OCI-LY7 (cell line): ENCODE measurements around the gene ETV7. TPM values are rescaled to one million over a fixed set of nuclear protein-coding genes. Genes with fewer than 3 reads are reported as not detected.

Experiments used
- BruUV-seq: library from RNA; stranded (reverse); fragments of 400-500 nt; replicated peaks from 2 replicates; lab custom pipeline; 2021; lab: Mats Ljungman, UMichigan
- CTCF ChIA-PET: fragments of 300-600 bp; sonication (Branson Sonifier 250); formaldehyde crosslinking; loops from one replicate; lab custom pipeline; 2022; ENCODE audit warnings: antibody characterized with exemption; ENCODE audit not compliant: unreplicated experiment; lab: Charles Lee
- POLR2A ChIA-PET: fragments of 300-600 bp; sonication (Branson Sonifier 250); formaldehyde crosslinking; loops from one replicate; lab custom pipeline; 2022; ENCODE audit warnings: antibody characterized with exemption; lab: Charles Lee
- DNase-seq: peaks from one replicate; pipeline ENCODE4 v3.0.0-alpha.2; 2015; ENCODE audit warnings: low spot score
- H2AFZ ChIP-seq: fragments of 200-600 bp; sonication (generic), shearing (Covaris generic); 2 replicates; pipeline ENCODE4 v1.6.1; 2014; ENCODE audit warnings: mild to moderate bottlenecking, antibody characterized with exemption, low read length, moderate library complexity
- H3K27ac ChIP-seq: fragments of 200-600 bp; sonication (generic); 2 replicates; pipeline ENCODE4 v1.5.1; 2014; ENCODE audit warnings: mixed run types, low read depth, mild to moderate bottlenecking, moderate library complexity, low read length, inconsistent platforms; ENCODE audit not compliant: poor library complexity, severe bottlenecking
- H3K36me3 ChIP-seq: fragments of 200-600 bp; sonication (generic); 2 replicates; pipeline ENCODE4 v1.6.1; 2014; ENCODE audit warnings: mild to moderate bottlenecking, antibody characterized with exemption, low read length, moderate library complexity, mixed read lengths; ENCODE audit not compliant: insufficient read depth
- H3K4me1 ChIP-seq: fragments of 200-600 bp; sonication (generic); 2 replicates; pipeline ENCODE4 v1.5.1; 2014; ENCODE audit warnings: mild to moderate bottlenecking, low read length; ENCODE audit not compliant: insufficient read depth, poor library complexity, severe bottlenecking
- H3K4me2 ChIP-seq: fragments of 200-600 bp; sonication (generic); 2 replicates; pipeline ENCODE4 v1.6.1; 2014; ENCODE audit warnings: mild to moderate bottlenecking, low read length
- H3K4me3 ChIP-seq: fragments of 200-600 bp; sonication (generic); 2 replicates; pipeline ENCODE4 v1.5.1; 2014; ENCODE audit warnings: mild to moderate bottlenecking, low read depth, low read length; ENCODE audit not compliant: poor library complexity, severe bottlenecking
- H3K79me2 ChIP-seq: fragments of 200-600 bp; sonication (generic); 2 replicates; pipeline ENCODE4 v1.6.1; 2016; ENCODE audit warnings: low read depth, mild to moderate bottlenecking, low read length, moderate library complexity, mixed read lengths; ENCODE audit not compliant: insufficient read depth
- H3K9me2 ChIP-seq: fragments of 200-600 bp; sonication (generic); 2 replicates; pipeline ENCODE4 v1.6.1; 2016; ENCODE audit warnings: mild to moderate bottlenecking, low read length, mixed read lengths; ENCODE audit not compliant: insufficient read depth
- H3K9me3 ChIP-seq: fragments of 200-600 bp; sonication (generic); 2 replicates; pipeline ENCODE4 v1.6.1; 2014; ENCODE audit warnings: mild to moderate bottlenecking, mixed run types, low read length, mixed read lengths
- H4K20me1 ChIP-seq: fragments of 200-600 bp; sonication (generic); 2 replicates; pipeline ENCODE4 v1.6.1; 2014; ENCODE audit warnings: mild to moderate bottlenecking, antibody characterized with exemption, low read length, moderate library complexity, mixed read lengths; ENCODE audit not compliant: insufficient read depth
- EZH2phosphoT487 ChIP-seq: fragments of 200-600 bp; sonication (generic); IDR thresholded peaks from 2 replicates; pipeline ENCODE4 v1.6.1; 2018; ENCODE audit warnings: low read depth, borderline replicate concordance, mild to moderate bottlenecking, mixed run types, antibody characterized with exemption, low read length, moderate library complexity, mixed read lengths
- intact Hi-C: fragments of 100-400 bp; cut with micrococcal nuclease; formaldehyde crosslinking; loops from one replicate; pipeline ENCODE4 v1.10.0; 2022; ENCODE audit not compliant: unreplicated experiment
- total RNA-seq, 2 experiments: library from RNA; depleted of rRNA in 1 of 2; stranded (reverse); fragments of >200 nt in 1 of 2; shearing (Covaris generic) in 1 of 2; gene quantifications; 2 replicates each; pipeline ENCODE4 v1.2.3, GENCODE V29; 2014 to 2022
- TF ChIP-seq, protein P1 (sequence below): fragments of 200-600 bp; sonication (generic); conservative IDR thresholded peaks from 2 replicates; pipeline ENCODE4 v1.5.1; 2014; ENCODE audit warnings: mild to moderate bottlenecking, antibody characterized with exemption, low read length, moderate library complexity, mixed read lengths

Gene ETV7
- total RNA-seq, 2 experiments from 2014 or later: not detected

DNA sequence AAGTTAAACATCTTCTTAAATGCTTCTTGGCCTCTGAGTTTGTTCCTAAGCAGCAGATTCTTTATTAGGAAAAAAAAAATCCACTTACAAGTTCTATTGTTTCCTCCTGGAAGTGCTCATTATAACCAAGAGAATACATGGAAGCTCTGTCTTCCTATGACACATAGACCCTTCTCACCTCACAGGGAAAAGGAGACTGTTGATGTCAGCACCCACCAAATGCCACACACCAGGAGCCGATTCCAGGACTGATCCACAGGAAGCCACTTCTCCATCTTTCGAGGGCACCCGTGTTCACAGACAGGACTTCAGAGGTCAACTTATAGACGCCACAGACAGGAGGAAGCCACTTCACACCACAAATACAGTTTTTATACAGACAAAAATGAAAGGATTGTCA is 37.4 kb downstream of the ETV7 start:
- no peak overlapping the region for H3K4me3 ChIP-seq
- CTCF ChIA-PET: interaction anchor here (0.5 kb wide), 1 partner anchor 355 kb away, joined by 3 read pairs; no protein-coding TSS in a partner anchor
- H3K27ac ChIP-seq: no peak overlapping the region
- H3K4me1 ChIP-seq: no peaks in the 10 kb centered on the region
- H3K9me3 ChIP-seq: 0 out of 2 replicates have a peak, but pooled peaks cover 4% of the 10 kb centered on the region
- POLR2A ChIA-PET: interaction anchor here (0.7 kb wide), 1 partner anchor 793 kb away, joined by 3 read pairs; no protein-coding TSS in a partner anchor
- TF ChIP-seq, protein P1, sequence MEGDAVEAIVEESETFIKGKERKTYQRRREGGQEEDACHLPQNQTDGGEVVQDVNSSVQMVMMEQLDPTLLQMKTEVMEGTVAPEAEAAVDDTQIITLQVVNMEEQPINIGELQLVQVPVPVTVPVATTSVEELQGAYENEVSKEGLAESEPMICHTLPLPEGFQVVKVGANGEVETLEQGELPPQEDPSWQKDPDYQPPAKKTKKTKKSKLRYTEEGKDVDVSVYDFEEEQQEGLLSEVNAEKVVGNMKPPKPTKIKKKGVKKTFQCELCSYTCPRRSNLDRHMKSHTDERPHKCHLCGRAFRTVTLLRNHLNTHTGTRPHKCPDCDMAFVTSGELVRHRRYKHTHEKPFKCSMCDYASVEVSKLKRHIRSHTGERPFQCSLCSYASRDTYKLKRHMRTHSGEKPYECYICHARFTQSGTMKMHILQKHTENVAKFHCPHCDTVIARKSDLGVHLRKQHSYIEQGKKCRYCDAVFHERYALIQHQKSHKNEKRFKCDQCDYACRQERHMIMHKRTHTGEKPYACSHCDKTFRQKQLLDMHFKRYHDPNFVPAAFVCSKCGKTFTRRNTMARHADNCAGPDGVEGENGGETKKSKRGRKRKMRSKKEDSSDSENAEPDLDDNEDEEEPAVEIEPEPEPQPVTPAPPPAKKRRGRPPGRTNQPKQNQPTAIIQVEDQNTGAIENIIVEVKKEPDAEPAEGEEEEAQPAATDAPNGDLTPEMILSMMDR: no peak
- TF ChIP-seq EZH2phosphoT487: no peak
- DNase-seq: no peak
- H3K9me2 ChIP-seq: no peaks in the 10 kb centered on the region
- BruUV-seq: no TSS peak
- no peaks in the 10 kb centered on the region for H4K20me1 ChIP-seq
- no peak overlapping the region for H2AFZ ChIP-seq
- no peaks in the 10 kb centered on the region for H3K79me2 ChIP-seq
- no peak overlapping the region for H3K4me2 ChIP-seq
- intact Hi-C loops: no loop called here
- no peaks in the 10 kb centered on the region for H3K36me3 ChIP-seq

DNA sequence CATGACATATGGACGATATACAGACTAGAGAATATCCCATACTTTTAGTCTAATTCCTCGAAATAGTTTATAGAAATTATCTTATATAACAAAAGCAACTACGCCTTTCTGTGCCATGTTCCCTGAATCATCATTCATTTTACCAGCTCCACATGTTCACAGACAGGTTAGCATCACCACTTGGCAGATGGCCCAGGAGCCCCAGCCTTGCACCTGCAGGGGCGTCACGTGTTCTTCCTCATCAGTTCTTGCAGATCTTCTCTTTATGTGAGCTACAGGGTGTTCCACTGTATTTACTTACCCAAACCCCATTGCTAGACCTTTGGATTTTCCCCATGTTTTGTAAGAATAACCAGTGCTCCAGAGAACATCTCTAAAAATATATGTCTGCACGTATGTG is 38.2 kb downstream of the ETV7 start:
- POLR2A ChIA-PET: interaction anchor here (1.1 kb wide), 1 partner anchor 210 kb away, joined by 3 read pairs; no protein-coding TSS in a partner anchor
- peak; percentile 30 for DNase-seq
- CTCF ChIA-PET: no interaction called here
- 0 out of 2 replicates have a peak, but pooled peaks cover 4% of the 10 kb centered on the region for H3K9me3 ChIP-seq
- TF ChIP-seq EZH2phosphoT487: no peak
- TF ChIP-seq, protein P1: no peak
- H3K79me2 ChIP-seq: no peaks in the 10 kb centered on the region
- H2AFZ ChIP-seq: no peak overlapping the region
- H3K27ac ChIP-seq: no peak overlapping the region
- H4K20me1 ChIP-seq: no peaks in the 10 kb centered on the region
- no peak overlapping the region for H3K4me2 ChIP-seq
- H3K9me2 ChIP-seq: no peaks in the 10 kb centered on the region
- intact Hi-C loops: no loop called here
- no TSS peak for BruUV-seq
- no peaks in the 10 kb centered on the region for H3K4me1 ChIP-seq
- H3K4me3 ChIP-seq: no peak overlapping the region
- H3K36me3 ChIP-seq: no peaks in the 10 kb centered on the region

DNA sequence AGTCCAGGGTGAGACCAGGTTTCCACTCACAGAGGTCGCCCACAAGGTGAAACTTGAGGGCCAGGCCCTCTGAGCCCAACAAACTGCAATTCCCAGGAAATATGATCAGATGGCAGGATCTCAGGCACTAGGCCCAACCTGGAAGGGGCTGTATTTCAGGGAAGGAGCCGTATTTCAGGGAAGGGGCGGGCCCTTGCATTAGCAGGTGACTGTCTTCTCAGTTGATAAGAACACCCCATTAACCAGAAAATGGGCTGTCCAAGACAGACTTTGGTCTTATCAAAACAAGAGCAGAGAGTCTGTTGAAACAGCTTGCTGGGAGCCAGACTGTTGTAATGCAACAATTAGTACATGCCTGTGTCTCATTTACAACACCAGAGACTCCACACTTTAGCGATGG is 39.8 kb downstream of the ETV7 start:
- no TSS peak for BruUV-seq
- CTCF ChIA-PET: no interaction called here
- Histone ChIP-seq H3K27ac (no peak overlapping the region), H3K4me2 (no peak overlapping the region), H3K9me3 (0 out of 2 replicates have a peak, but pooled peaks cover 3% of the 10 kb centered on the region), H3K79me2 (no peaks in the 10 kb centered on the region), H3K4me1 (no peaks in the 10 kb centered on the region), H3K4me3 (no peak overlapping the region), H3K36me3 (no peaks in the 10 kb centered on the region), H3K9me2 (no peaks in the 10 kb centered on the region), H2AFZ (no peak overlapping the region), H4K20me1 (no peaks in the 10 kb centered on the region)
- POLR2A ChIA-PET: no interaction called here
- intact Hi-C loops: no loop called here
- DNase-seq: no peak
- TF ChIP-seq EZH2phosphoT487: no peak
- TF ChIP-seq, protein P1: no peak
